GM12801 (cell line): ENCODE results near the gene NTN1.

ENCODE experiments used
- TF ChIP-seq, protein P1 (sequence below): IDR thresholded peaks from one replicate; pipeline ENCODE4 v1.5.1; 2011; ENCODE audit warnings: control low read depth; ENCODE audit not compliant: insufficient read length; ENCODE audit errors: extremely low read depth

NTN1 gene

DNA sequence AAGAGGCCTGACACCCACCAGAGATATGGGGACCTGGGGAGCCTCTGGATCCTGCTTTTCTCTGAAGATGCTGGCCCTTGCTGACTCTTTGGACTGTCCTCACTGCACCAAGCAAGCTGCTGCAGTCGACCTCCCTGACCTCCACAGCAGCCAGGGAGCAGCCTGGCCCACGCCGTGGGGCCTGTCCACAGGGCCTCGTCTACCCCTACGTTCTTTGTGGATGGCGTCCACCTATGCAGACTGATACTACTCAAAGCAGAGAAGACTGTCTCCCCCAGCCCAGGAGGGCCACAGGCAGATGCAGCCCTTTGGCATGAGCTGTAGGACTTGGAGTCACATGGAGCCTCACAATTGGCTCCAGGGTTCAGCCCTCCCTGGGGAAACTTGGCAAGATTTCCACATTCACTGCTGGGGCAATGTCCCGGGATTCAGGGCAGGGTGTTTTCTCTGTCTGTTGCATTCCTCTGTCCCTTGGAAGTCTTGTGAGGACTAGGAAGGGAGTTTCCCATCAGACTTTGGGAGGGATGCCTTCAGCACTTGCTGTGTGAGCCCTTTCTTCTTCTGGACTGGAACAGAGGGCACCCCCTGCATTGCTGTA is 152.2 kb downstream of the NTN1 start:
- TF ChIP-seq, protein P1, sequence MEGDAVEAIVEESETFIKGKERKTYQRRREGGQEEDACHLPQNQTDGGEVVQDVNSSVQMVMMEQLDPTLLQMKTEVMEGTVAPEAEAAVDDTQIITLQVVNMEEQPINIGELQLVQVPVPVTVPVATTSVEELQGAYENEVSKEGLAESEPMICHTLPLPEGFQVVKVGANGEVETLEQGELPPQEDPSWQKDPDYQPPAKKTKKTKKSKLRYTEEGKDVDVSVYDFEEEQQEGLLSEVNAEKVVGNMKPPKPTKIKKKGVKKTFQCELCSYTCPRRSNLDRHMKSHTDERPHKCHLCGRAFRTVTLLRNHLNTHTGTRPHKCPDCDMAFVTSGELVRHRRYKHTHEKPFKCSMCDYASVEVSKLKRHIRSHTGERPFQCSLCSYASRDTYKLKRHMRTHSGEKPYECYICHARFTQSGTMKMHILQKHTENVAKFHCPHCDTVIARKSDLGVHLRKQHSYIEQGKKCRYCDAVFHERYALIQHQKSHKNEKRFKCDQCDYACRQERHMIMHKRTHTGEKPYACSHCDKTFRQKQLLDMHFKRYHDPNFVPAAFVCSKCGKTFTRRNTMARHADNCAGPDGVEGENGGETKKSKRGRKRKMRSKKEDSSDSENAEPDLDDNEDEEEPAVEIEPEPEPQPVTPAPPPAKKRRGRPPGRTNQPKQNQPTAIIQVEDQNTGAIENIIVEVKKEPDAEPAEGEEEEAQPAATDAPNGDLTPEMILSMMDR, result no peak

DNA sequence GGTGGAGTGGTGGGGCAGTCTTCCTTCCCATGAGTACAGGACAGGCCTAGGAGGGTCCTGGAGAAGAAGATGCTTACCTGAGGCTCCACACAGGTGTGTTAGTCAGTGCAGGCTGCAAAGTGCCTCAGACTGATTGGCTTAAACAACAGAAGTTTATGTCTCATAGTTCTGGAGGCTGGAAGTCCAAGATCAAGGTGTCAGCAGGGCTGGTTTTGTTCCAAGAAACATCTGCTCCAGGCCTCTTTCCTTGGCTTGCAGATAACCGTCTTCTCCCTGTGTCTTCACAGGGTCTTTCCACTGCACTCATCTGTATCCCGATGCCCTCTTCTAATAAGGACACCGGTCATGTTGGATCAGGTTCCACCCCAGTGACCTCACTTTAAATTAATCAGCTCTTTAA is 153.0 kb downstream of the NTN1 start:
- TF ChIP-seq, protein P1, result no peak

DNA sequence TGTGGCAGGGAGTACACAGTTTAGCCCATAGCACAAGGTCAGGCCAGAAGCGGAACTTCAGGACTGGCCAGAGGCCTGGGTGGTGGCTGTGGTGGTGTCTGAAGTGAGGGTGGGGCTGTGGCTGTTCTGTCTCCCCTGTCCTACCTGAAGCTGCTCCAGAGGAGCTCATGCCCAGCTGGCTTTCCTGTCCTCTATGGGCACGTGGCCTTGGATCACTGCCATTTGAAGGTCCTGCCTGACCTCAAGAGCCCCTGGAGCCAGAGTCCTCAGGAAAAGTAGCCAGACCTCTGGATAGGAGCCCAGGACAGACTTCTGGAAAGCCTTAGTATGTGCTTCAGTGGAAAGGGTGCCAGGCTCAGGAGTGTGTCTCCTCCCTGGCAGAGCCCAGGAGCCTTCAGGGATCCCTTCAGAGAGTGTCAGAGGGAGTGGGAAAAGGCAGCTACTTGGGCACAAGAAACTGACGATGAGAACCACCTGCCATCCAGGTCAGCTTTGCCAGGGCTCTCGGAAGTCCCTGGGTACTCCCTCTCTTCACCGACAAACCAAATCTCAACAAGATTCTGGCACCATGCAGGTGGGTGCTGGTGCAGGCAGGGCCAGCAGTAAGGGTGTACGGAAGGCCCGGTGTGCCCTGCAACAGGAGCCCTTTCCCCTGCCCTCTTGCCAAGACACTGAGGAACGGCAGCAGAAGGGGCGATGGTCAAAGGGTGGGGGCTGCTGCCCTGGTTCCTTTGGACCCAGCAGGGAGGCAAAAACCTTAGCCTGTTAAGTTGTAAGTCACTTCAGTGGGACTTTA is 153.7 kb downstream of the NTN1 start:
- TF ChIP-seq, protein P1, result no peak

DNA sequence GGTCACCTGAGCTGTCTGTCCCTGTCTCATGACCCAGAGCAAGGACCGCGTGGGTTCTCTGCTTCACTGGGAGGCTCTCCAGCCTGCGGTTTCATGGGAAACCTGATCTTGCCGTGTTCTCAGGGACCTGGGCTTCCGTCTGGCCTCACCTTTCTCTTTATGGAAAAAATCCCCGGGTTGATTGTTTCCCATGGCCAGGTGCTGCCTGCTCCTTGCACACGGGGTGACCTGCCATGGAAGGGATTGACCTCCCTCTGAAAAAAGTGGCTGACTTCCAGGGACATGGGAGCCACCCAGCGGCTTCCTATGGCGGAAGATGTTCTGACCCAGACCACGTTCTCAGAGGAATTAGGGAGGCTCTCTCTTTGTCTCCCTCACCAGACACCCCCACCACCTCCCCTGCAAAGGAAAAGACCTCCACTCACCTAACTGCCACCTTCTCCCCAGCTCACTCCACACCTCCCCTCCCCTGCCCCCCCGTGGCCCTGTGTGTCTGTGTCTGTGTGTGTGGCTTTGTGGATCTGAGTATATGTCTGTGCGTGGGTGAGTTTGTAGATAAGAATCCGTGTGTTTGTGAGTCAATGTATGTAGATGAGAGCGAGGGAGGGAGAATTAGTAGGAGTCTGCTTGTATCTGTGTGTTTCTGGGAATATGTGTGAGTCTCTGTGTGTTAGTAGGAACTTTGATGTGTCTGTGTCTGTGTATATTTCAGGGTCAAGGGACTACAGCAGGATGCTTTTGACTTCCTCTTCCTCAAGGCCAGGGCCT is 154.6 kb downstream of the NTN1 start:
- TF ChIP-seq, protein P1, result no peak

DNA sequence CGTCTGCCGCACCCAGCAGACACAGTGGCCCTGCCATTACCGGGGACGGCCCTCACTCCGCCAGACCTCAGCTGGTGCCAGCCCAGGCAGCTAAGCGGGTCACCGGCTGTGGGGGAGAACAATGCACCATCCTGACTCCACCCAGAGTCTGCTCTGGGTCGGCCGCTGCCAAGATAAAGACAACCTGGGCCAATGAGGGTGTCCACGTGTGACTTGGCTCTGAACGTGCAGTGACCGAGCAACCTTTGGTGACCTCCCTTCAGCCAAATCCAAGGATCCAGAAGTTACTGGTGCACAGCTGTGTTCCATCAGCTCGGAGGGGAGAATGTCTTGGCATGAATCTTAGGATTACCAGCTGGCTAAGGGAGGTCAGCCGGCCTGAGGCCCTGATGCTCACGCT is 155.9 kb downstream of the NTN1 start:
- TF ChIP-seq, protein P1, result no peak

DNA sequence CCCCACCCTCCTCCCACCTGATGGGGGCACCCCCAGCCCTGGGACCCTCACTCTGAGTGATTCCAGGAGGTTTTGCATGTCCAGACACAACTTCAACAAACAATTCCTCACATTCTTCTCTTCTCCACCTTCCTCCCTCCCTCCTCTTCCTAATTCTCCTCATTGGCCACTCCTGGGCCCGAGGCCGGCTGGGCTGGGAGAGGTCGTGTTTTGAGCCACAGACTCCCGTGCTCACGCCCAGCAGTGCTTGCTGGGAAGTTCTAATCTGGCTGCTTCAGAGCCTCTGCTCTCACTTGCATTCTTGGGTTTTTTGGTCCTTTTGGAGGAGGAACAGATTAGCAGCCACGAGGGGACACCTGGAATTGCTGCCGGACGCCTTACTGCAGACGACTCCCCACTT is 157.0 kb downstream of the NTN1 start:
- TF ChIP-seq, protein P1, result no peak

DNA sequence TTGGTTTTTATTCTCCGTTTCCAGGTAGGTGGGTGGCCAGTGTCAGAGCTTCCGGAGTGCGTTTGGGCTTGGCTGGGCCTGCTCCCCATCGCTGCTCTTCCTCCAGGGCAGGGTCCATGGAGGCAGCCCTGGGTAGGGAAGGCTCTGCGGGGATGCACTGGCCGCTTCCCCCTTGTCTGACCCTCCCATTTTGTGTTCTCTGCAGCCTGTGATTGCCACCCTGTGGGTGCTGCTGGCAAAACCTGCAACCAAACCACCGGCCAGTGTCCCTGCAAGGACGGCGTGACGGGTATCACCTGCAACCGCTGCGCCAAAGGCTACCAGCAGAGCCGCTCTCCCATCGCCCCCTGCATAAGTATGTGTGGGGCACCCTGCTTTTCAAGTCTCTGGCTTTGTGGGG is 158.3 kb downstream of the NTN1 start:
- TF ChIP-seq, protein P1, result no peak
